Measurements from ENCODE around the gene PDHX.

- TF ChIP-seq, protein P1, sequence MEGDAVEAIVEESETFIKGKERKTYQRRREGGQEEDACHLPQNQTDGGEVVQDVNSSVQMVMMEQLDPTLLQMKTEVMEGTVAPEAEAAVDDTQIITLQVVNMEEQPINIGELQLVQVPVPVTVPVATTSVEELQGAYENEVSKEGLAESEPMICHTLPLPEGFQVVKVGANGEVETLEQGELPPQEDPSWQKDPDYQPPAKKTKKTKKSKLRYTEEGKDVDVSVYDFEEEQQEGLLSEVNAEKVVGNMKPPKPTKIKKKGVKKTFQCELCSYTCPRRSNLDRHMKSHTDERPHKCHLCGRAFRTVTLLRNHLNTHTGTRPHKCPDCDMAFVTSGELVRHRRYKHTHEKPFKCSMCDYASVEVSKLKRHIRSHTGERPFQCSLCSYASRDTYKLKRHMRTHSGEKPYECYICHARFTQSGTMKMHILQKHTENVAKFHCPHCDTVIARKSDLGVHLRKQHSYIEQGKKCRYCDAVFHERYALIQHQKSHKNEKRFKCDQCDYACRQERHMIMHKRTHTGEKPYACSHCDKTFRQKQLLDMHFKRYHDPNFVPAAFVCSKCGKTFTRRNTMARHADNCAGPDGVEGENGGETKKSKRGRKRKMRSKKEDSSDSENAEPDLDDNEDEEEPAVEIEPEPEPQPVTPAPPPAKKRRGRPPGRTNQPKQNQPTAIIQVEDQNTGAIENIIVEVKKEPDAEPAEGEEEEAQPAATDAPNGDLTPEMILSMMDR (IDR thresholded peaks at IDR 0.05) = no peak
- TF ChIP-seq POLR2AphosphoS5 (IDR thresholded peaks at IDR 0.05; ENCODE audit: low read depth, low read length) (peak; percentile 69), TCF7L2 (IDR thresholded peaks at IDR 0.05; ENCODE audit: low read depth, low read length) (peak; percentile 80), SIN3A (IDR thresholded peaks at IDR 0.05; ENCODE audit: borderline replicate concordance, insufficient read depth, low read depth, low read length) (no peak)
- TF ChIP-seq, protein P2, sequence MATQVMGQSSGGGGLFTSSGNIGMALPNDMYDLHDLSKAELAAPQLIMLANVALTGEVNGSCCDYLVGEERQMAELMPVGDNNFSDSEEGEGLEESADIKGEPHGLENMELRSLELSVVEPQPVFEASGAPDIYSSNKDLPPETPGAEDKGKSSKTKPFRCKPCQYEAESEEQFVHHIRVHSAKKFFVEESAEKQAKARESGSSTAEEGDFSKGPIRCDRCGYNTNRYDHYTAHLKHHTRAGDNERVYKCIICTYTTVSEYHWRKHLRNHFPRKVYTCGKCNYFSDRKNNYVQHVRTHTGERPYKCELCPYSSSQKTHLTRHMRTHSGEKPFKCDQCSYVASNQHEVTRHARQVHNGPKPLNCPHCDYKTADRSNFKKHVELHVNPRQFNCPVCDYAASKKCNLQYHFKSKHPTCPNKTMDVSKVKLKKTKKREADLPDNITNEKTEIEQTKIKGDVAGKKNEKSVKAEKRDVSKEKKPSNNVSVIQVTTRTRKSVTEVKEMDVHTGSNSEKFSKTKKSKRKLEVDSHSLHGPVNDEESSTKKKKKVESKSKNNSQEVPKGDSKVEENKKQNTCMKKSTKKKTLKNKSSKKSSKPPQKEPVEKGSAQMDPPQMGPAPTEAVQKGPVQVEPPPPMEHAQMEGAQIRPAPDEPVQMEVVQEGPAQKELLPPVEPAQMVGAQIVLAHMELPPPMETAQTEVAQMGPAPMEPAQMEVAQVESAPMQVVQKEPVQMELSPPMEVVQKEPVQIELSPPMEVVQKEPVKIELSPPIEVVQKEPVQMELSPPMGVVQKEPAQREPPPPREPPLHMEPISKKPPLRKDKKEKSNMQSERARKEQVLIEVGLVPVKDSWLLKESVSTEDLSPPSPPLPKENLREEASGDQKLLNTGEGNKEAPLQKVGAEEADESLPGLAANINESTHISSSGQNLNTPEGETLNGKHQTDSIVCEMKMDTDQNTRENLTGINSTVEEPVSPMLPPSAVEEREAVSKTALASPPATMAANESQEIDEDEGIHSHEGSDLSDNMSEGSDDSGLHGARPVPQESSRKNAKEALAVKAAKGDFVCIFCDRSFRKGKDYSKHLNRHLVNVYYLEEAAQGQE (IDR thresholded peaks at IDR 0.05; ENCODE audit: insufficient read depth in 1 of 2, low read depth in 2 of 2, low read length in 1 of 2) = no peak
These were observed at the start of gene PDHX, which contains the start of gene APIP for GRCh38 chr11:34916015-34916842.

All from Panc1 (cell line).